Omental fat pad (tissue), 4 donors: Measurements from ENCODE around the gene RHOT1. TPM values are rescaled to one million over a fixed set of nuclear protein-coding genes. Genes with fewer than 3 reads are reported as not detected.
A peak's percentile ranks its signal among the peaks of the same experiment; 100 is the strongest.

Source experiments
- ATAC-seq: fragments of 150-250 bp; one replicate; pipeline ENCODE4 v1.9.1; 2016; ENCODE audit warnings: mild to moderate bottlenecking, moderate library complexity; ENCODE audit not compliant: low FRiP score
- DNase-seq: peaks from one replicate; pipeline ENCODE4 v3.0.0-alpha.2; 2019; ENCODE audit warnings: low spot score
- total RNA-seq, 4 donors: library from RNA; depleted of rRNA; stranded (reverse); fragments of >200 nt; gene quantifications; one replicate each; pipeline ENCODE4 v1.1.0, GENCODE V29; 2016
- TF ChIP-seq, protein P1 (sequence below), 3 donors: fragments of 450-650 bp; IDR thresholded peaks; one replicate each; pipeline ENCODE4 v1.5.1; 2016 to 2017; ENCODE audit warnings: antibody characterized with exemption in 3 of 3, mild to moderate bottlenecking in 3 of 3, moderate library complexity in 2 of 3

RHOT1 gene
- total RNA-seq, 4 donors from 2014 or later = 32.1 to 55.7 (median 42.6) TPM

DNA sequence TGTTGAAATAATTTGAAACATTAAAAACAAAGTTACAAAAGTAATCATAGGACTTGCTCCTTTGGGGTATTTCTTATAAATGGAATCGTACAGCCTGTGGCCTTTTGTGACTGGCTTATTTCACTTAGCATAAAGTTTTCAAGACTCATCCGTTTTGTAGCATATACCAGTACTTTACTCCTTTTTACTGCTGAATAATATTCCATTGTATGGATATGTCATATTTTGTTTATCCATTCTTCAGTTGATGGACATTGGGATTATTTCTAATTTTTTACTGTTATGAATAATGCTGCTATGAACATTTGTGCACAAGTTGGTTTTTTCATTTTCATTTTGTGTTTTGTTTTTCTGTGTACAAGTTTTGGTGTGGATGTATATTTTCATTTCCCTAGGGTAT lies 93.3 kb downstream of the RHOT1 start:
- ATAC-seq (no peak), DNase-seq (no peak)
- TF ChIP-seq, protein P1, sequence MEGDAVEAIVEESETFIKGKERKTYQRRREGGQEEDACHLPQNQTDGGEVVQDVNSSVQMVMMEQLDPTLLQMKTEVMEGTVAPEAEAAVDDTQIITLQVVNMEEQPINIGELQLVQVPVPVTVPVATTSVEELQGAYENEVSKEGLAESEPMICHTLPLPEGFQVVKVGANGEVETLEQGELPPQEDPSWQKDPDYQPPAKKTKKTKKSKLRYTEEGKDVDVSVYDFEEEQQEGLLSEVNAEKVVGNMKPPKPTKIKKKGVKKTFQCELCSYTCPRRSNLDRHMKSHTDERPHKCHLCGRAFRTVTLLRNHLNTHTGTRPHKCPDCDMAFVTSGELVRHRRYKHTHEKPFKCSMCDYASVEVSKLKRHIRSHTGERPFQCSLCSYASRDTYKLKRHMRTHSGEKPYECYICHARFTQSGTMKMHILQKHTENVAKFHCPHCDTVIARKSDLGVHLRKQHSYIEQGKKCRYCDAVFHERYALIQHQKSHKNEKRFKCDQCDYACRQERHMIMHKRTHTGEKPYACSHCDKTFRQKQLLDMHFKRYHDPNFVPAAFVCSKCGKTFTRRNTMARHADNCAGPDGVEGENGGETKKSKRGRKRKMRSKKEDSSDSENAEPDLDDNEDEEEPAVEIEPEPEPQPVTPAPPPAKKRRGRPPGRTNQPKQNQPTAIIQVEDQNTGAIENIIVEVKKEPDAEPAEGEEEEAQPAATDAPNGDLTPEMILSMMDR (IDR thresholded peaks at IDR 0.05) = no peak

DNA sequence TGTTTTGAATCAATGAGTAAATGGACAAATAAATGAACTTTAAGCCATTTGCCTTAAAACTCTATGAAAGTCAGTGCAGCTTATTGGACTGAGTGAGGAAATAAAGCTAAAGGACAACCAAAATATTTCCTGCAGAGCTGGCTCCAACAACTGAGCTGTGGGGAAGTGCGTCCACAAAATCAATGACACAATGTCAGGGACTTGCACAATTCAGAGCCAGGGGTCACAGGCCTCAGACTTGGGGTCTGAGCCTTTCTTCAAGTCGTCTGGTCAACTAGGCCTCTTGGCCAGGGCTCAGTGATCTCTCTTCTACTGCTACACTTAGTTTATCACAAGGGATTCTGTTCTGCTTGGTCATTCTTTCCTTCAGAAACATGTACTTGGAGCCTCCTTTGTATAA lies 97.2 kb downstream of the RHOT1 start:
- TF ChIP-seq, protein P1 (IDR thresholded peaks at IDR 0.05) = no peak
- DNase-seq (no peak), ATAC-seq (no peak)

DNA sequence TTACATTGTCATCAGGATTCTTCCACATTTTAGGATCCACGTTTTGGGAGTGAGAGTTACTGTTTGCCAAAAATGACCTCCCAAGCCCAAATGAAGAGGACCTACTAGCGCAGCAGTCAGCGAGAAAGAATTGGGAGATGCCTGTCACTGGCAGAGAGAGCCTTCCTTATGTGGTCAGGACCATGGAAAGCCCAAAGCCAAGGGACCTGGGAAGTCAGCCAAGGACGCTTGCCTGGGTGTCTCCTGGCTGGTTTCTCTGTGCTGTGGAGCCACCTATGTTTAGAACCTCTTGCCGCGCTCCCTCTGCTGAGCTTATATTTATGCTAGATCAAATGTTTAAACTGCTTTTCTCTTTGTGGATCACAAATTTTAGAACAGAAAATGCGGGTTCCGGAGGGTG lies 98.4 kb downstream of the RHOT1 start:
- ATAC-seq = no peak

DNA sequence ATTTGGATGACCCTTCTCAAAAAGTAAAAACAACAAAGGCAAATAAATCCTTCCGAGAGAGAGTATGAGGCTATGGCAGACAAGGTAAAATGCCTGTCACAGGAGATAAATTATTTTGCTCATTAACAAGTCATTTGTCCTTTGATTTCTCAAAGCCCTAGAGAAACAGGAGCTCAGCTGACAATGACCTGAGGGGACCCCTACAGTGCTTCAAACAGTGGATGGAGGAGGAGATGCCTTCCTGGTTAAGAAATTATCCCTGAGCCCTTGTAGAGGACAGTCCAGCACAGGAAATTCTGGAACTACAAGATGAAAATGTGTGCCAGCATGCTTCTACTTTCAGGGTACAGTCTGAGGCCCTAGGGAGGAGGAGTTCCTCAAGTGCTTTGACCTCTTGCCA lies 99.3 kb downstream of the RHOT1 start:
- TF ChIP-seq, protein P1 (IDR thresholded peaks at IDR 0.05) = no peak
- DNase-seq (no peak), ATAC-seq (no peak)

More for the DNA sequence above, 98.4 kb downstream of the RHOT1 start:
- no peak for DNase-seq
- TF ChIP-seq, protein P1 (IDR thresholded peaks at IDR 0.05) = no peak

DNA sequence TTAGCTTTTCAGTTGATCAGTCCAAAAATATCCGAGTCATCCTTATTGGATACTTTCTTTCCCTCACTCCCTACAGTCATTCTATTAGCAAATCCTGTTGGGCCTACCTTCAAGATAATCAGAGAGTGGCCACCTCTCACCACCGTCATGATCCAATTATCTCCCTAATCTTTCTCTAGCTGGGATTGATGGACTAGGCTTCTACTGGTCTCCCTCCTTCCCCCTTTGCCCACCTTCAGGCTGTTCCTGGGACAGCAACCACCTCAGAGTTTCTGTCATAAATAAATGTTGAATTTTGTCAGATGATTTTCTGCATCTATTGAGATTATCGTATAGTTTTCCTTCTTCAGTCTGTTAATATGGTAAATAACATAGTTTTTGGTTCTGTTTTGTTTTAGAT lies 107.2 kb downstream of the RHOT1 start:
- ATAC-seq (no peak), DNase-seq (no peak)
- TF ChIP-seq, protein P1 (IDR thresholded peaks at IDR 0.05) = no peak

DNA sequence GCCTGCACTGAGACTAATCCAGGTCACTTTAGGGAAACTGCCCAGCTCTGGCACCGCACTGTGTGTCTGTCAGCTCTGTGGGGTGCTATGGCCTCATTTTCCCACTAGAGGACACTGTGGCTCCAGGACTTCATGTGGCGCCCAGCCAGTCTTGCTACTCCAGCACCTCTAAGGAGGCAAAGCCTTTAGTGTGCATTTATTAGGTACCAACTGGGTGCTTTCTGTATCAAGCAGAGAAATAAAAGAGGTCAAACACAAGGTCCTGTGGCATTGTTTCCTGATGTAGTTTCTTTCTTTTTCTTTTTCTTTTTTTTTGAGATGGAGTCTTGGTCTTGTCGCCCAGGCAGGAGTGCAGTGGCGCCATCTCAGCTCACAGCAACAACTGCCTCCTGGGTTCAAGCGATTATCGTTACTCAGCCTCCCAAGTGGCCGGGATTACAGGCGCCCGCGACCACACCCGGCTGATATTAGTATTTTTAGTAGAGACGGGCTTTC lies 110.9 kb downstream of the RHOT1 start:
- peak; percentile 77 for DNase-seq
- ATAC-seq = peak; percentile 87
- TF ChIP-seq, protein P1 (IDR thresholded peaks at IDR 0.05) = peak in 2 of 3 donors; percentile 51 to 69

DNA sequence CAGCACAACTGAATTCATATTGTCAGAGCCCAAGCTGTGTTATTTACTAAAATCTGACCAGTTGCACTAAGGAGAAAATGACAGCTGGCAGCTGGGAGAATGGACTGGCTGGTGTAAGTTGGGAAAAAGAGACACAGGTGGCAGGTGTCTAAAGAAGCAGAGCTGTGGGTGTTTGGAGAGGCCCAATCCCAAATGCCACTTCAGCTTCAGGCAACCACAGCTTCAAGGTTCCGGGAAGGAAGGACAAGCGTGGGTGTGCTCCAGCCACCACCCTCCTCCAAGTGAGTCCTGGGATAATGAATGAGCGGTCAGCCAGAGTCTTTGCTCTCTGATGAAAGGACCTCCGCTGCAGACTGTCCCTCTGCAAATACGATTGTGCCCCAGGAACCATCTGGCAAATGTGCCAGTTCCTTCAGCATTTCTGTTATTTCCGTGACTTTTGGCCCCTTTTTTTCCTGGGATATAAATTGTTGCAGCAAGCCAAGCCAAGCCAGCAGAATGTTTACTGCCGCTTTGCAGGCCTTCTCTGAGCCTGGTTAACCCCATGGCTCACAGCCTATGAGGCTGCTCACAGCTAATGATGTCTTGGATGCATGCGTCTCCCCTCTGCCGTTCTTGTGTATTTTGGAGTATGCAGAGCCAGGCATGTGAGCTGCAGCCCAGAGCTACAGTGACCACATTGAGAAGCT lies 113.9 kb downstream of the RHOT1 start:
- no peak for DNase-seq
- ATAC-seq = no peak

More for the DNA sequence above, 113.9 kb downstream of the RHOT1 start:
- TF ChIP-seq, protein P1 (IDR thresholded peaks at IDR 0.05) = no peak
